Activated T-helper 9 cell treated with anti-CD3 and anti-CD28 coated beads, Interleukin-2, amount 50 U/mL, for 16 hours (primary cell): Measurements from ENCODE around the gene UPK3A.
A peak's percentile ranks its signal among the peaks of the same experiment; 100 is the strongest.
"Not testable (repeated sequence)": the region's sequence is repeated elsewhere in the genome, so short reads cannot be mapped to it uniquely, and the experiment has no call there.

Source experiments
- DNase-seq: peaks from one replicate; pipeline ENCODE4 v3.0.0-alpha.2; 2020; ENCODE audit warnings: low read depth

Gene UPK3A

DNA sequence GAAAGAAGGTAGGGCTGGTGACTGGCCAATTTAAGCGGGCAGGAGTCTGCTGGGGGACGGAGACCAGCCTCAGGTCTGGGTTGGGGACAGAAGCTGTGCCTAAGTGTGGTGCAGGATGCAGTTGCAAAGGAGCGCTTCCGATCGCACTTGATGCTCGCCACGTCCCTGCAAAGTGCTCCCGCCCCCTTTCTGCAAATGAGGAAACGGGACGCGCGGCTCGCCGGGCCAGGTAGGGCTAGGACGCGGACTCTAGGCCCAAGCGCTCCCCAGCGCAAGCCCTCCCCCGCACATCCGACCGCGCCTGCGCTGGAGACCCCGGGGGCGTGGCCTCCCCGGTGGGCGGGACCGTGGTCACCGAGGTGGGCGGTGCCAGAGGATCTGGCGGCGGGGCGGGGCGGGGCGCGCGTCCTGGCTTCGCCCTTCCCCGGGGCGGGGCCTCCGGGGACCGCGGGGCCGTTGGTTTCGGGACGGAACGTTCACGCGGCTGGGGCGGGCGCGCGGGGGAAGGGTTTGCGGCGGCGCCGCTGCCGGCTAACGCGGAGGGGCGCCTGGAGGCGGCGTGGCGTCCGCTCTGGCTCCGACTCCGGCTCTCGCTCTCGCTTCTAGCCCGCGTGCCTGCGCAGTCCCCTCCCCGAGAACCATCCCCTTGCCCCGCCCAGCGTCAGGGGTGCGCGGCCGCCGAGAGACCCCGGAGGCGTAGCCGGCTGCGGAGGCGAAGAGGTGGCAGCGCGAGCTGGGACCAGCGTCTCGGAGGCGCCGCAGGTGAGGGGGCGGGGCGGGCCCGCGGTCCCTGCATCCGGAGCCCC lies 24.9 kb downstream of the UPK3A start, which contains the start of gene FAM118A:
TSS of gene FAM118A (plus strand) at position 513 of the 806 bp plus-strand sequence. CDS start 12,446 bp downstream, outside the sequence.
- peak; percentile 98 for DNase-seq

DNA sequence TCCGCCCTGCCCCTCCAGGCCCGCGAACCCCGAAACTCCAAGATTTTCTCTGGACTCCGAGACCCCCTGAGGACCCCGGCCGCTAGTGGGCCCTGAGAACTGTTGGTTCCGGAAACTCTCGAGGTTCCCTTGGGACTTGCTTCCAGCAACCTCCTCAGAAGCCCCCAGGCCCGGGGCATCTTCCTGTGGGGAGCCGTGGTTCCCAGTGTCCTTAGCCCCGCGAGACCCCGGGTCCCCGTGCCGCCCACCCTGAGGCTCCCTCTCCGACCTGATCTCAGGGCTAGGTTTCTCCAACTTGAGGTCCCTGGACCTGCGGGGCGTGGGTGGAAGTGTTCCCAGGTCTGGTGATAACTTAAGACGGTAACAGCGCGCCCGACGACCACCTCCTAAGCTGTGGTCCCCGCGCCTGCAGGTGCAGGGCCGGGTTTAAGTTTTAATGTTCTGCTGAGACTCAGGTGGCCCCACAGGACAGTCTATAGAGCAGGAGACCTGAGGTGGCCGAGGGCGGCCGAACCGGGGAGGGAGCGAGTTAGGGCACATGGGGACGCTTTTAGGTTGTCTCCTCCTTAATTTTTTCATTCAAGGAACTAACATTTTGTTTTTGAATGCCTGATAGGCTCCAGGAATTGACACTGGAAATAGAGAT lies 25.7 kb downstream of the UPK3A start:
- no peak for DNase-seq

- DNase-seq = no peak
Observed at GRCh38 chr22:45310977-45311531, 26.3 kb downstream of the UPK3A start.

GRCh38 chr22:45312415-45312814 lies 27.7 kb downstream of the UPK3A start:
- no peak for DNase-seq

DNA sequence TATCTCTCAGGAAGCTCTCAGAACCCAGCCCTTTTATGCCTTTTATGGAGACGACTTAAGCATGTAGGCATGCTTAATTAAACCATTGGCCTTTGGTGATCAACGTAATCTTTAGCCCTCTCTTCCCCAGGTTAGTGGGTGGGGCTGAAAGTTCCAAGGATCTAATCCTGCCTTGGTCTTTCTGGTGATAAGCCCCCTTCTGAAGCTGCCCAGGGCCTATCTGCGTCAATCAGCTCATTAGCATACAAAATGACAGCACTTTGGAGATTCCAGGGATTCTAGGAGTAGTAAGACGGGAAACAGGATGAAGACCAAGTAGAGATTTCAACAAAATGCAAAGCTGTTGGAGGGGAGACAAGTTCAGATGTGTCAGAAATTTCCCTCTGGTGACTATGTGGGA lies 28.1 kb downstream of the UPK3A start:
- no peak for DNase-seq

- no peak for DNase-seq
Observed at GRCh38 chr22:45314054-45314721, 29.4 kb downstream of the UPK3A start.

- DNase-seq = no peak
Observed at GRCh38 chr22:45314786-45315185, 30.0 kb downstream of the UPK3A start.

- no peak for DNase-seq
Observed at GRCh38 chr22:45316796-45317526, 32.2 kb downstream of the UPK3A start.

GRCh38 chr22:45317551-45318167 lies 32.9 kb downstream of the UPK3A start:
- no peak for DNase-seq

DNA sequence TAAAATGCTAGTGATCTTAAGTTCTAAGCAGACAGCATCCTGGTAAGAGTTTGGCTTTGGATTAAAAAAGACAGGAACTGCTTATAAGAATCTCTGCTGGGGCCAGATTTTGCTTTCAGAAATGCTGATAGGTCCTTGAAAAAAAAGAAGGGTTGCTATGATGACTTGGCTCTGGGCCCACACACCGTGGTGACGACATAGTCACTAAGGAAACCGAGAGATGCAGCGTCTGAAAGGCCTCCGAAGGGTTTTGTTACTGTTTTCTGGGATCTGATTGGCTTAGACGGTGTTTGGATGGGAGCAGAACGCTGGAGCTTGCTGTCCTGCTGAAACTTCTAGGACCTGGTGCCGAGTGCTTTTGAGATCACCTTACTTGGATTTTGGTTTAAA lies 33.4 kb downstream of the UPK3A start:
- peak; percentile 77 for DNase-seq

DNA sequence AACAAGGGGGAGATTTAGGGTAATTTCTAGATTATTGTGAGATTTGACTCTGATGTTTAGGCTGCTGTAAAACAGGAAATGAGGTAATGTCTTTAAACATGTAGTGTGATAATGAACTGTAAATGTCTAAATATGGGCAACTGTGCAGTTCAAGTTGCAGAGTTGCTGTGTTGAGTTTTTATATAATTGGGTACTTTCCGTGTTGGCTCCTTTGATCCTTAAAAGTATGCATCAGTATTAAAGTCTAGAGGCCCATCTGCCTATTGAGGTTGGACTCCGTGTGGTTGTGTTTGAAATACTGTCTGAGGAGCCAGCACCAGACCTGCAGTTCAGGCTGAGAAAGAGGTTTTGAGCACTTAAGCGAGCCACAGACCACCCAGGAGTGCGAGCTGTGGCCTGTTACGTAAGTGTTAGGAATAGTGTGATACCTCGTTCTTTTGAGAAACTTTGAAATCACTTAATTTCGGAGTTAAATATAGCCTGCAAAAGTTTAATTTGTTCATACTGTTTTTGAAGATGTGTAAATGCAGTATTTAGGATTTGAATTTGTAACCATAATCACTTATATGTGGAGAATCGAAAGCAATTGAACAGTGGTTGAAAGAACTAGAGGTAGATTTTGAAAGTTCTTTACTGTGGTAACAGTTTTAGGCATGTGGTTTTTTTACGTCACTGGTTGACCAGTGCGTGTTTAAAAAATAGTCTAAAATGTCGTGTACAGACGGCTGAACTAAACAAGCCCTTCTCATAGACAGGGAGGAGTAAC lies 34.0 kb downstream of the UPK3A start:
- DNase-seq = no peak

- DNase-seq = no peak
Observed at GRCh38 chr22:45319324-45319685, 34.6 kb downstream of the UPK3A start.

GRCh38 chr22:45320357-45320976 lies 35.7 kb downstream of the UPK3A start:
- no peak for DNase-seq

DNA sequence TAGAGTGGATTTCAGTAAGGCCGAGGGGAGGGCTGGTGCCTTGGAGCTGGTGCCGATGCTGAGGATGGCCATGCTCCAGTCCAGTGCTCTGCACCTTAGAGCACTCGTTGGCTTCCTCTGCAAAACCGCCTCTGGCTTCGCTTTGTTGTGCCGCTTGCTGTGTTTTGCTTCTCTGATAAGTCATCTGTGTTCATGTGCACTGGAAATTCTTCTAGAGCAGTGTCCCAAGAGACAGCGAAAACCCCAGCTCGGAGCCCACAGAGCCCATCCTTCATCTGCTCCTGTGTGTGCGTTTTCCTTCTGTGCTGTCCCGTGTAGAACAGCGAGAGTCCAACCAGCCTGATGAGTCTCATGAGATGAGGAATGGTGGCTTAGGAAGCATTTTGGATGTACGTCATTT lies 37.1 kb downstream of the UPK3A start:
- no peak for DNase-seq

GRCh38 chr22:45322873-45323525 lies 38.2 kb downstream of the UPK3A start:
- no peak for DNase-seq

GRCh38 chr22:45323695-45324094 lies 38.9 kb downstream of the UPK3A start:
- no peak for DNase-seq

DNA sequence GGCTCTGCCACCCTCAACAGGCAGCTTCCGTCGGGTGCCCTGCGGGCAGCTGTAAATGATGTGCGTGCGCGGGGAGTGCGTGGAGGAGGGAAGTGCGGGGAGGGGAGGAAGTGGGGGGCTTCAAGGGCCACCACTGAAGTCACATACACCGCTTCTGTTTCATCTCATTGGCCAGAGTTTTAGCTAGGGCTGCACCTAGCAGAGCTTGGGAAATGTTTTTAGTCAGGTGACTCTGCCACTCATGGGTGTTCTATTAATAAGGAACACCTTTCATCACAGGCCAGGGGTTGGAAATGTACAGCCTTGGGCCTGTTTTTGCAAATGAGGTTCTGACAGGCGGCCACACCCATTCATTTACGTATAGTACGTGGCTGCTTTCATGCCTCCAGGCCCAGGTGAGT lies 39.6 kb downstream of the UPK3A start:
- no peak for DNase-seq

DNA sequence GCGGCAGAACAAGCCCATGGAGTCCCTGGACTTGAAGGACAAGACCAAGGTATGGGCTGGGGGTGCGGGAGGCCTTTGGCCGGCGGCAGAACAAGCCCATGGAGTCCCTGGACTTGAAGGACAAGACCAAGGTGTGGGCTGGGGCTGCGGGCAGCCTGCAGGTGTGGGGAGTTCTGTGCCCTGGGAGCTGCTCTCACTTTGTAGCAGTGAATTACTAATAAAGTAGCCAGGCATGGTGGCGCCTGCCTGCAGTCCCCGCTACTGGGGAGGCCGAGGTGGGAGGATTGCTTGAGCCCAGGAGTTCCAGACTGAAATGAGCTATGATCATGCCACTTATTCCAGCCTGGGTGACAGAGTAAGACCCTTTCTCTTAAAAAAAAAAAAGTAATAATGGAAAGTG lies 43.5 kb downstream of the UPK3A start:
- not testable (repeated sequence) for DNase-seq

- DNase-seq = no peak
Observed at GRCh38 chr22:45328822-45329529, 44.2 kb downstream of the UPK3A start.
